ENCODE results near the gene CA5A. TPM values are rescaled to one million over a fixed set of nuclear protein-coding genes. Genes with fewer than 3 reads are reported as not detected.

The CA5A gene
- total and polyA plus RNA-seq, 2 of the 4 experiments (the other 2 are of a cell fraction) = not detected

DNA sequence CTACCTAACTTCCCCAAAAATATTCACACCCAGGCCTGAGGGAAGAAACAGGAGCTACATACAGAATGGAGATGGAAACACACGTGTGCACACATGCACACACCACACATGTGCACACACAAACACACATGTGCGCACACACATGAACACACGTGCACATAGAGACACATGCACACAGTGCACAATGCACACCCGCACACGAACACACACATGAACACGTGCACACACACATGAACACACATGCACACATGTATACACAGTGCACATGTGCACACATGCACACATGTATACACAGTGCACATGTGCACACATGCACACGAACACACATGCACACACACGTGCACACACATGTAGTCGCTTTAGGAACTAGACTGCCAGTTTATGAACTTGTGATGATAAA is 18.8 kb downstream of the CA5A start:
- Histone ChIP-seq H2BK5ac (ENCODE audit: low read depth, low read length, poor library complexity, severe bottlenecking) (no peak overlapping the region), H3K36me3 (ENCODE audit: control insufficient read depth, insufficient read depth, low read length) (no peaks in the 10 kb centered on the region), H2BK120ac (ENCODE audit: low read depth, low read length) (no peak overlapping the region), H2AK5ac (ENCODE audit: low read depth, low read length) (no peak overlapping the region), H3K4ac (ENCODE audit: low read depth, low read length) (no peak overlapping the region), H4K5ac (ENCODE audit: low read depth, low read length) (no peak overlapping the region), H3K14ac (replicated peaks; ENCODE audit: low read depth, low read length) (no peak overlapping the region), H3K9me1 (ENCODE audit: insufficient read depth, low read length) (no peaks in the 10 kb centered on the region), H4K91ac (ENCODE audit: insufficient read depth, low read depth, low read length) (no peak overlapping the region), H3K4me1 (ENCODE audit: control insufficient read depth, insufficient read depth, low read length) (no peaks in the 10 kb centered on the region), H4K8ac (ENCODE audit: low read depth in 2 of 2, low read length in 2 of 2) (no peak overlapping the region), H4K20me1 (ENCODE audit: insufficient read depth, low read length) (no peaks in the 10 kb centered on the region), H2BK15ac (ENCODE audit: low read depth, low read length) (no peak overlapping the region), H3K9me3 (ENCODE audit: control insufficient read depth, insufficient read depth, low read length) (no peaks in the 10 kb centered on the region), H3K9ac (ENCODE audit: low read depth, low read length) (no peak overlapping the region), H3K23ac (ENCODE audit: low read depth, low read length) (no peak overlapping the region), H3K18ac (ENCODE audit: low read depth, low read length) (no peak overlapping the region), H3K79me1 (ENCODE audit: low read depth in 1 of 2, low read length in 2 of 2) (no peaks in the 10 kb centered on the region), H2AK9ac (replicated peaks; ENCODE audit: low read depth, low read length, poor library complexity) (no peak overlapping the region), H3K27me3 (ENCODE audit: control insufficient read depth, insufficient read depth, low read length) (peaks cover 26% of the 10 kb centered on the region), H3K4me3 (ENCODE audit: insufficient read depth, low read depth, low read length) (no peak overlapping the region), H3K56ac (ENCODE audit: extremely low read depth, insufficient read depth, low read length) (no peak overlapping the region), H3K27ac (ENCODE audit: insufficient read depth, low read length) (no peak overlapping the region), H2AFZ (replicated peaks; ENCODE audit: low read length, poor library complexity) (no peak overlapping the region), H3K4me2 (ENCODE audit: low read depth, low read length) (no peak overlapping the region), H2BK20ac (ENCODE audit: low read depth, low read length) (no peak overlapping the region)
- ATAC-seq (ENCODE audit: low read depth) (no peak), DNase-seq (no peak)
- dilution Hi-C loops (cut with HindIII; ENCODE audit: low sequenced_read_pairs, unreplicated experiment) (no loop called here), in situ Hi-C loops (cut with MboI; ENCODE audit: low sequenced_read_pairs) (no loop called here), intact Hi-C loops (cut with micrococcal nuclease) (no loop called here)
- TF ChIP-seq POLR2A (IDR thresholded peaks at IDR 0.05; ENCODE audit: low read depth, low read length) = no peak
- TF ChIP-seq SMC3 (IDR thresholded peaks at IDR 0.05; ENCODE audit: low read depth, low read length) = no peak
- TF ChIP-seq BHLHE40 (IDR thresholded peaks at IDR 0.05; ENCODE audit: low read depth, low read length) = no peak
- TF ChIP-seq RFX5 (IDR thresholded peaks at IDR 0.05; ENCODE audit: low read depth, low read length) = no peak
- TF ChIP-seq, protein P1, sequence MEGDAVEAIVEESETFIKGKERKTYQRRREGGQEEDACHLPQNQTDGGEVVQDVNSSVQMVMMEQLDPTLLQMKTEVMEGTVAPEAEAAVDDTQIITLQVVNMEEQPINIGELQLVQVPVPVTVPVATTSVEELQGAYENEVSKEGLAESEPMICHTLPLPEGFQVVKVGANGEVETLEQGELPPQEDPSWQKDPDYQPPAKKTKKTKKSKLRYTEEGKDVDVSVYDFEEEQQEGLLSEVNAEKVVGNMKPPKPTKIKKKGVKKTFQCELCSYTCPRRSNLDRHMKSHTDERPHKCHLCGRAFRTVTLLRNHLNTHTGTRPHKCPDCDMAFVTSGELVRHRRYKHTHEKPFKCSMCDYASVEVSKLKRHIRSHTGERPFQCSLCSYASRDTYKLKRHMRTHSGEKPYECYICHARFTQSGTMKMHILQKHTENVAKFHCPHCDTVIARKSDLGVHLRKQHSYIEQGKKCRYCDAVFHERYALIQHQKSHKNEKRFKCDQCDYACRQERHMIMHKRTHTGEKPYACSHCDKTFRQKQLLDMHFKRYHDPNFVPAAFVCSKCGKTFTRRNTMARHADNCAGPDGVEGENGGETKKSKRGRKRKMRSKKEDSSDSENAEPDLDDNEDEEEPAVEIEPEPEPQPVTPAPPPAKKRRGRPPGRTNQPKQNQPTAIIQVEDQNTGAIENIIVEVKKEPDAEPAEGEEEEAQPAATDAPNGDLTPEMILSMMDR (conservative IDR thresholded peaks at IDR 0.05; ENCODE audit: low read depth, low read length) = no peak
- TF ChIP-seq RAD21 (IDR thresholded peaks at IDR 0.05; ENCODE audit: low read length) = no peak
- TF ChIP-seq, protein P2, sequence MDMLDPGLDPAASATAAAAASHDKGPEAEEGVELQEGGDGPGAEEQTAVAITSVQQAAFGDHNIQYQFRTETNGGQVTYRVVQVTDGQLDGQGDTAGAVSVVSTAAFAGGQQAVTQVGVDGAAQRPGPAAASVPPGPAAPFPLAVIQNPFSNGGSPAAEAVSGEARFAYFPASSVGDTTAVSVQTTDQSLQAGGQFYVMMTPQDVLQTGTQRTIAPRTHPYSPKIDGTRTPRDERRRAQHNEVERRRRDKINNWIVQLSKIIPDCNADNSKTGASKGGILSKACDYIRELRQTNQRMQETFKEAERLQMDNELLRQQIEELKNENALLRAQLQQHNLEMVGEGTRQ (IDR thresholded peaks at IDR 0.05; ENCODE audit: low read depth, low read length) = no peak
- BruUV-seq (replicated peaks) = no TSS peak
- 78% methylated on average over 7 of the region's 9 CpGs; no CpG with 5 or more reads in 1 of the 2 experiments for WGBS, 2 experiments (ENCODE audit: extremely low coverage in 2 of 2, insufficient read length in 1 of 2)
- CTCF ChIA-PET = no interaction called here
- POLR2A ChIA-PET (ENCODE audit: unreplicated experiment) = no interaction called here

Measured in IMR-90 (cell line).